WTC11 (cell line): Measurements from ENCODE around the gene TNS3. TPM values are rescaled to one million over a fixed set of nuclear protein-coding genes. Genes with fewer than 3 reads are reported as not detected.

Experiments used
- ATAC-seq: fragments of 200-7000 bp; cut with Tn5 transposase; 2 replicates; pipeline ENCODE4 v1.10.0; 2021; ENCODE audit warnings: mild to moderate bottlenecking, moderate library complexity
- CTCF ChIA-PET: fragments of 300-600 bp; sonication (Branson Sonifier 250); formaldehyde crosslinking; loops from one replicate; lab custom pipeline; 2021; ENCODE audit warnings: antibody characterized with exemption; lab: Charles Lee
- POLR2A ChIA-PET: fragments of 350-600 bp; sonication (Branson Sonifier 250); formaldehyde crosslinking; loops from one replicate; lab custom pipeline; 2021; ENCODE audit warnings: antibody characterized with exemption; lab: Charles Lee
- DNase-seq: peaks from one replicate; pipeline ENCODE4 v3.0.0; 2021; ENCODE audit warnings: low spot score
- H3K27ac Mint-ChIP-seq: 2 replicates; pipeline ENCODE4 v1.8.0; 2021; ENCODE audit warnings: mixed read lengths
- H3K27me3 Mint-ChIP-seq: 2 replicates; pipeline ENCODE4 v1.8.0; 2021; ENCODE audit warnings: low read depth, mild to moderate bottlenecking, moderate library complexity, mixed read lengths
- H3K36me3 Mint-ChIP-seq: 2 replicates; pipeline ENCODE4 v1.8.0; 2021; ENCODE audit warnings: mixed read lengths
- H3K4me1 Mint-ChIP-seq: 2 replicates; pipeline ENCODE4 v1.8.0; 2022; ENCODE audit warnings: mixed read lengths
- H3K4me3 Mint-ChIP-seq: 2 replicates; pipeline ENCODE4 v1.8.0; 2021; ENCODE audit warnings: mild to moderate bottlenecking, moderate library complexity, mixed read lengths
- H3K9me3 Mint-ChIP-seq: 2 replicates; pipeline ENCODE4 v1.8.0; 2021; ENCODE audit warnings: mixed read lengths
- ATF1 ChIP-seq: sonication (generic); formaldehyde crosslinking; IDR thresholded peaks from 2 replicates; pipeline ENCODE4 v1.8.1; 2023; ENCODE audit warnings: mild to moderate bottlenecking, moderate library complexity, missing genetic modification reagents
- CBFB ChIP-seq: sonication (generic); formaldehyde crosslinking; IDR thresholded peaks from 2 replicates; pipeline ENCODE4 v1.8.1; 2022; ENCODE audit warnings: mild to moderate bottlenecking, low read depth, missing genetic modification reagents
- EMX1 ChIP-seq: fragments of 250-450 bp; sonication (Bioruptor Pico); IDR thresholded peaks from 2 replicates; pipeline ENCODE4 v1.8.0; 2021; ENCODE audit warnings: mild to moderate bottlenecking
- FOXP1 ChIP-seq: sonication (generic); formaldehyde crosslinking; IDR thresholded peaks from 2 replicates; pipeline ENCODE4 v1.8.0; 2022; ENCODE audit warnings: missing genetic modification reagents, mild to moderate bottlenecking, moderate library complexity, borderline replicate concordance
- JAZF1 ChIP-seq: fragments of 250-450 bp; sonication (Bioruptor Pico); IDR thresholded peaks from 2 replicates; pipeline ENCODE4 v1.9.0; 2021; ENCODE audit warnings: moderate library complexity, mild to moderate bottlenecking, inconsistent platforms
- TCF7 ChIP-seq: sonication (generic); formaldehyde crosslinking; IDR thresholded peaks from 2 replicates; pipeline ENCODE4 v1.8.0; 2022; ENCODE audit warnings: mild to moderate bottlenecking, low read depth, missing genetic modification reagents, moderate library complexity
- ZNF138 ChIP-seq: sonication (generic); formaldehyde crosslinking; conservative IDR thresholded peaks from 2 replicates; pipeline ENCODE4 v1.8.1; 2022; ENCODE audit warnings: mild to moderate bottlenecking, moderate library complexity, missing genetic modification reagents
- ZNF232 ChIP-seq: sonication (generic); formaldehyde crosslinking; IDR thresholded peaks from 2 replicates; pipeline ENCODE4 v1.8.0; 2022; ENCODE audit warnings: mild to moderate bottlenecking, missing genetic modification reagents
- ZNF317 ChIP-seq: sonication (generic); formaldehyde crosslinking; IDR thresholded peaks from 2 replicates; pipeline ENCODE4 v1.8.1; 2023; ENCODE audit warnings: low read depth, mild to moderate bottlenecking, moderate library complexity, missing genetic modification reagents, borderline replicate concordance
- ZNF423 ChIP-seq: fragments of 250-450 bp; sonication (Bioruptor Pico); IDR thresholded peaks from 2 replicates; pipeline ENCODE4 v2.1.2; 2022; ENCODE audit warnings: mild to moderate bottlenecking, moderate library complexity
- total RNA-seq: library from RNA; stranded (reverse); gene quantifications from 3 replicates; pipeline ENCODE4 v1.2.3, GENCODE V29; 2021
- TF ChIP-seq, protein P1 (sequence below): sonication (generic); formaldehyde crosslinking; IDR thresholded peaks from 2 replicates; pipeline ENCODE4 v1.8.0; 2023; ENCODE audit warnings: mild to moderate bottlenecking, missing genetic modification reagents
- TF ChIP-seq, protein P2 (sequence below): sonication (generic); formaldehyde crosslinking; IDR thresholded peaks from 2 replicates; pipeline ENCODE4 v1.8.1; 2022; ENCODE audit warnings: mild to moderate bottlenecking, moderate library complexity, missing genetic modification reagents
- TF ChIP-seq, protein P3 (sequence below): fragments of 250-450 bp; sonication (Bioruptor Pico); conservative IDR thresholded peaks from 2 replicates; pipeline ENCODE4 v1.9.0; 2021; ENCODE audit warnings: mild to moderate bottlenecking
- TF ChIP-seq, protein P4 (sequence below): sonication (generic); formaldehyde crosslinking; IDR thresholded peaks from 2 replicates; pipeline ENCODE4 v1.8.0; 2022; ENCODE audit warnings: mild to moderate bottlenecking, missing genetic modification reagents
- TF ChIP-seq, protein P5 (sequence below): sonication (generic); formaldehyde crosslinking; IDR thresholded peaks from 2 replicates; pipeline ENCODE4 v1.8.0; 2022; ENCODE audit warnings: missing genetic modification reagents
- TF ChIP-seq, protein P6 (sequence below): sonication (generic); formaldehyde crosslinking; IDR thresholded peaks from 2 replicates; pipeline ENCODE4 v1.8.1; 2023; ENCODE audit warnings: mild to moderate bottlenecking, missing genetic modification reagents, moderate library complexity

Gene TNS3
- total RNA-seq, 1 experiment from 2014 or later = 37.7 TPM

DNA sequence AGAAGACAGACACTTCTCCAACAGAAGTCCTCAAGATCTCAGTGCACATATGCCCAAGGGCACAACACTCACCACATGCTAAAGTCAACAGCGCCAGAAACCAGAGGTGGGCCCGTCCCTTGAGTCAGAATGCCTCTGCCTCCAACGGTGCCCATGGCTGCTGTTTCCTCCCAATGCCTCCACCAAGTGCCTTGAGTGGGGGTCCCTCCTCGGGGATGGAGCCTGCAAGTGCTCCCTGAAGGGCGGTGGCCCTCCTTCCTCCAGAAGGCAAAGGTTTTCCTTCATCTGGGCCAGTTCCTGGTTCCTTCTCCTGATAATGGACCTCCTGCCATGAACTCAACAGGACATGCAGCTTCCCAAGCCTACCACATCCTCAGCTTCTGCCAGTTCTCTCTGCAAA, 58.5 kb downstream of the TNS3 start:
- CTCF ChIA-PET = no interaction called here
- H3K36me3 Mint-ChIP-seq = peaks cover 22% of the 10 kb centered on the region
- H3K27ac Mint-ChIP-seq = no peak overlapping the region
- H3K27me3 Mint-ChIP-seq = no peaks in the 10 kb centered on the region
- H3K4me3 Mint-ChIP-seq = no peak overlapping the region
- H3K4me1 Mint-ChIP-seq = peaks cover 35% of the 10 kb centered on the region
- DNase-seq (no peak), ATAC-seq (no peak)
- TF ChIP-seq TCF7 (CRISPR knock-in tag) = no peak
- POLR2A ChIA-PET = no interaction called here
- H3K9me3 Mint-ChIP-seq = no peaks in the 10 kb centered on the region

DNA sequence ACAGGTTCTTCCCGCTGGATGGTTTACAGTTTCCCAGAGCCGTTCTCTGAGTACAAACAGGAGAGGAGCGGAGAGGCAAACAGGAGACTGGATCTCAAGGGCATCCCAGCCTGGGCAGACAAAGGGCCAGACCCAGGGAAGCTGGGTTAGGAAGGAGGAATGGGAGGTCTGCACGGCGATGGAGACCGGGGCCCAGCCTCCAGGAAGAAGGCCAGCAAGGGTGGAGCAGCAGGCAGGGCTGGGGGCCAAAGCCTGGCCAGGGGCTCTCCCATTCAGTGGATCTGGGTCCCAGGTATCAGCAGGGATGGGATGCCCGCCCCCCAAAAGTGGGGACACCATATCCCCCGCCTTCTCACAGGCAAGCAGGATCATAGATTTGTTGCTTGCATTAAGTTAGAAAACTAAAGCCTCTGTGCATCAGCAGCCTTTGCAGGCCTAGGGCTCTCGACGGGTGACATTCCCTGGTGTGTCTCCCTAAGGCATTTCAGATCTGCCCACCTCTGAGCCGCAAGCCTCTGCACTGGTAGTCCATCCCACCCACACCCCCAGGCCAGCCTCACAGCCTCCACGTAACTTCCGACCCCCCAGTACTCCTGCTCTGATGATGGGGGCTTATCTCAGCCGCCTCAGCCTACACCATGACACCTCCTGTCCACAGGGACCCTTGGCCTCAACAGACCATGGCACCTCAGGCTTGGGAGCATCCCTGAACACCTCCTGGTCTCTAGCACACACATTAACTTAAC, 59.9 kb downstream of the TNS3 start:
- H3K4me1 Mint-ChIP-seq = peaks cover 46% of the 10 kb centered on the region
- no peak for ATAC-seq
- no peaks in the 10 kb centered on the region for H3K27me3 Mint-ChIP-seq
- H3K27ac Mint-ChIP-seq = peak overlapping the region; percentile 64
- DNase-seq = no peak
- no peak overlapping the region for H3K4me3 Mint-ChIP-seq
- H3K36me3 Mint-ChIP-seq = peaks cover 18% of the 10 kb centered on the region
- TF ChIP-seq ZNF232 (no peak), EMX1 (CRISPR knock-in tag) (no peak), ZNF138 (CRISPR knock-in tag) (no peak)
- TF ChIP-seq, protein P1, sequence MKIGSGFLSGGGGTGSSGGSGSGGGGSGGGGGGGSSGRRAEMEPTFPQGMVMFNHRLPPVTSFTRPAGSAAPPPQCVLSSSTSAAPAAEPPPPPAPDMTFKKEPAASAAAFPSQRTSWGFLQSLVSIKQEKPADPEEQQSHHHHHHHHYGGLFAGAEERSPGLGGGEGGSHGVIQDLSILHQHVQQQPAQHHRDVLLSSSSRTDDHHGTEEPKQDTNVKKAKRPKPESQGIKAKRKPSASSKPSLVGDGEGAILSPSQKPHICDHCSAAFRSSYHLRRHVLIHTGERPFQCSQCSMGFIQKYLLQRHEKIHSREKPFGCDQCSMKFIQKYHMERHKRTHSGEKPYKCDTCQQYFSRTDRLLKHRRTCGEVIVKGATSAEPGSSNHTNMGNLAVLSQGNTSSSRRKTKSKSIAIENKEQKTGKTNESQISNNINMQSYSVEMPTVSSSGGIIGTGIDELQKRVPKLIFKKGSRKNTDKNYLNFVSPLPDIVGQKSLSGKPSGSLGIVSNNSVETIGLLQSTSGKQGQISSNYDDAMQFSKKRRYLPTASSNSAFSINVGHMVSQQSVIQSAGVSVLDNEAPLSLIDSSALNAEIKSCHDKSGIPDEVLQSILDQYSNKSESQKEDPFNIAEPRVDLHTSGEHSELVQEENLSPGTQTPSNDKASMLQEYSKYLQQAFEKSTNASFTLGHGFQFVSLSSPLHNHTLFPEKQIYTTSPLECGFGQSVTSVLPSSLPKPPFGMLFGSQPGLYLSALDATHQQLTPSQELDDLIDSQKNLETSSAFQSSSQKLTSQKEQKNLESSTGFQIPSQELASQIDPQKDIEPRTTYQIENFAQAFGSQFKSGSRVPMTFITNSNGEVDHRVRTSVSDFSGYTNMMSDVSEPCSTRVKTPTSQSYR (CRISPR knock-in tag) = no peak
- ChIA-PET POLR2A (no interaction called here), CTCF (no interaction called here)
- H3K9me3 Mint-ChIP-seq = no peaks in the 10 kb centered on the region

DNA sequence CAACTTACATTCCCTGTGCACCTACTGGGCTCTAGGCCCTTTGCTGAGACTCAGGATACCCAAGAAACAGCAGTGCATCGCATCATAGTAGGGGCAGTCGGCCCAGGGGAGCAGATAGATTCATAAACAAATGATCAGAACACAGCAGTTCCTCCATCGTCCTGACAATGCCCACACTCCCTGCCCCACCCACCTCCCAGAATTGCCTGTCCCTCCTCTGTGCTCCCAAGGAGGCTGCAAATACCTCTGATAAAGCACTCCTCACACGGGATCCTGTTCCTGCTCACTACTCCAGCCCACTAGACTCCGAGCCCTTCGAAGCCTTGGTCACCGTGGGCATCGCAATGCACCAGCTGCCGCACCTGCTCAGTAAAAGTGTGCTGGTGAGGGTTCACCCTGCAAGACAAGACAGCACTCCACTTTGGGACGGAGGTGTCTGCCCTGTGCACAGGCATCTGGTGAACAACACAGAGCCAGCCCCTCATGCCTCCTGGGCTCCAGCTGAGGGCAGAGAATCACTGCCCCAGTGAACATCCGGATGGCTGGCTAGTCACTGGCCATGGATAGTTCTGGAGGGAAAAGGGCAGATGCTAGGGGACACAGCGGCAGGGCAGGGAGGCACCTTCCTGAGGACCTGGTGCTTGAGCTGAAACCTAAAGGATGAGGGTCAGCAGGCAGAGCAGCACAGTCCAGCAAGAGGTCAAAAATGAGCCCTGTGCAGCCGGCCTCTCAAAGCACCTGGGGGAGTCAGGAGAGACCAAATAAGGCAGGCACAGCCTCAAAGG, 60.7 kb downstream of the TNS3 start:
- peaks cover 16% of the 10 kb centered on the region for H3K36me3 Mint-ChIP-seq
- H3K27ac Mint-ChIP-seq = peak overlapping the region; percentile 64
- ATAC-seq = peak; percentile 66
- TF ChIP-seq ZNF423 (CRISPR knock-in tag) = no peak
- no peak for TF ChIP-seq ATF1 (CRISPR knock-in tag)
- TF ChIP-seq FOXP1 (CRISPR knock-in tag) = no peak
- TF ChIP-seq, protein P2, sequence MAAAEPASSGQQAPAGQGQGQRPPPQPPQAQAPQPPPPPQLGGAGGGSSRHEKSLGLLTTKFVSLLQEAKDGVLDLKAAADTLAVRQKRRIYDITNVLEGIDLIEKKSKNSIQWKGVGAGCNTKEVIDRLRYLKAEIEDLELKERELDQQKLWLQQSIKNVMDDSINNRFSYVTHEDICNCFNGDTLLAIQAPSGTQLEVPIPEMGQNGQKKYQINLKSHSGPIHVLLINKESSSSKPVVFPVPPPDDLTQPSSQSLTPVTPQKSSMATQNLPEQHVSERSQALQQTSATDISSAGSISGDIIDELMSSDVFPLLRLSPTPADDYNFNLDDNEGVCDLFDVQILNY (CRISPR knock-in tag) = no peak
- no peak overlapping the region for H3K4me3 Mint-ChIP-seq
- POLR2A ChIA-PET = no interaction called here
- no peaks in the 10 kb centered on the region for H3K9me3 Mint-ChIP-seq
- H3K4me1 Mint-ChIP-seq = peaks cover 46% of the 10 kb centered on the region
- CTCF ChIA-PET = no interaction called here
- no peak for DNase-seq
- H3K27me3 Mint-ChIP-seq = no peaks in the 10 kb centered on the region

DNA sequence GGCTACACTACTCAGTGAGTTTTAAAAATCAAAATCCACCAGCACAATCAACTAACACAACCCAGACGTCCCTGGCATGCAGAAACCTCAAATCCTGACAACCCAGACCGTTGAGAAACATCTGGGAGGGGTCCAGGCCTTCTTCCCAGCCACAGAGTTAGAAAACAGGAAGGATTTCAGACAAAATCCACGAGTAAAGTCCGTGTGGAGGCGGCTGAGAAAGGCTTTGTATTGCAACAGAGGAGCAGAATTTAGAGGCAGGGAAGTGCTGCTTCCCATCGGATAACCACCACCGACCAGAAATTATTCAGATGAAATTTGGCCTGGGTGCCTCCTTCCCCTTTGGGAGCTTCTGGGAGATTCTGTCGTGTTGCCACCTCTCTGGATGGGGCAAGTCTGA, 61.5 kb downstream of the TNS3 start:
- peak overlapping the region; percentile 51 for H3K27ac Mint-ChIP-seq
- peaks cover 46% of the 10 kb centered on the region for H3K4me1 Mint-ChIP-seq
- H3K4me3 Mint-ChIP-seq = no peak overlapping the region
- H3K36me3 Mint-ChIP-seq = peaks cover 11% of the 10 kb centered on the region
- no peak for DNase-seq
- no peak for ATAC-seq
- no peaks in the 10 kb centered on the region for H3K27me3 Mint-ChIP-seq
- ChIA-PET POLR2A (no interaction called here), CTCF (no interaction called here)
- H3K9me3 Mint-ChIP-seq = no peaks in the 10 kb centered on the region
- TF ChIP-seq, protein P3, sequence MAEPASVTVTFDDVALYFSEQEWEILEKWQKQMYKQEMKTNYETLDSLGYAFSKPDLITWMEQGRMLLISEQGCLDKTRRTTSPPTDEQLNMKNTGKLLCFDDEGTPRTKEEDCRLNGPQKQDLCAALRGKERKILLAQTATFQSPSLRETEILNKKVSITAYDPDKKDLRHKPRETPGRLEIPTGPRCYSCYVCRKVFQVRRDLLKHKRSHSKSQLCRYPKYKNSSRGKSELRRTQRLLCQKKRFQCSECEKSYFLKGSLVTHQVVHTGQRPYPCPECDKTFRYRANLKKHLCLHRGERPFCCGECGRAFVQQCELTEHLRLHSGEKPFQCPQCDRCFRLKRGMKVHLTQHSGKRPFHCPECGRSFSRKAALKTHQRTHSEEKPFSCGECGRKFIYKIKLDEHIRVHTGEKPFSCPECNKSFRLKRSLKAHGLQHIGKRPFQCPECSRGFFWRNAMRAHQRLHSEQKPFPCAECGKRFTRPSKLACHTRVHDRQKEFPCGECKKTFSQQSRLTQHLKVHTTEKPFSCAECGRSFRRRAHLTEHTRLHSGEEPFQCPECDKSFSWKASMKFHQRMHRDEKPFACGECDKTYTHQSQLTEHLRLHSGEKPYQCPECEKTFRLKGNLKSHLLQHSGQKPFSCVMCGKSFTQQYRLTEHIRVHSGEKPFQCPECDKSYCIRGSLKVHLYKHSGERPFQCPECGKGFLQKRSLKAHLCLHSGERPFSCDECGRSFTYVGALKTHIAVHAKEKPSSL (CRISPR knock-in tag) = no peak
- TF ChIP-seq, protein P4, sequence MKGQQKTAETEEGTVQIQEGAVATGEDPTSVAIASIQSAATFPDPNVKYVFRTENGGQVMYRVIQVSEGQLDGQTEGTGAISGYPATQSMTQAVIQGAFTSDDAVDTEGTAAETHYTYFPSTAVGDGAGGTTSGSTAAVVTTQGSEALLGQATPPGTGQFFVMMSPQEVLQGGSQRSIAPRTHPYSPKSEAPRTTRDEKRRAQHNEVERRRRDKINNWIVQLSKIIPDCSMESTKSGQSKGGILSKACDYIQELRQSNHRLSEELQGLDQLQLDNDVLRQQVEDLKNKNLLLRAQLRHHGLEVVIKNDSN (CRISPR knock-in tag) = no peak
- no peak for TF ChIP-seq CBFB (CRISPR knock-in tag)
- TF ChIP-seq ZNF317 = no peak
- TF ChIP-seq, protein P5, sequence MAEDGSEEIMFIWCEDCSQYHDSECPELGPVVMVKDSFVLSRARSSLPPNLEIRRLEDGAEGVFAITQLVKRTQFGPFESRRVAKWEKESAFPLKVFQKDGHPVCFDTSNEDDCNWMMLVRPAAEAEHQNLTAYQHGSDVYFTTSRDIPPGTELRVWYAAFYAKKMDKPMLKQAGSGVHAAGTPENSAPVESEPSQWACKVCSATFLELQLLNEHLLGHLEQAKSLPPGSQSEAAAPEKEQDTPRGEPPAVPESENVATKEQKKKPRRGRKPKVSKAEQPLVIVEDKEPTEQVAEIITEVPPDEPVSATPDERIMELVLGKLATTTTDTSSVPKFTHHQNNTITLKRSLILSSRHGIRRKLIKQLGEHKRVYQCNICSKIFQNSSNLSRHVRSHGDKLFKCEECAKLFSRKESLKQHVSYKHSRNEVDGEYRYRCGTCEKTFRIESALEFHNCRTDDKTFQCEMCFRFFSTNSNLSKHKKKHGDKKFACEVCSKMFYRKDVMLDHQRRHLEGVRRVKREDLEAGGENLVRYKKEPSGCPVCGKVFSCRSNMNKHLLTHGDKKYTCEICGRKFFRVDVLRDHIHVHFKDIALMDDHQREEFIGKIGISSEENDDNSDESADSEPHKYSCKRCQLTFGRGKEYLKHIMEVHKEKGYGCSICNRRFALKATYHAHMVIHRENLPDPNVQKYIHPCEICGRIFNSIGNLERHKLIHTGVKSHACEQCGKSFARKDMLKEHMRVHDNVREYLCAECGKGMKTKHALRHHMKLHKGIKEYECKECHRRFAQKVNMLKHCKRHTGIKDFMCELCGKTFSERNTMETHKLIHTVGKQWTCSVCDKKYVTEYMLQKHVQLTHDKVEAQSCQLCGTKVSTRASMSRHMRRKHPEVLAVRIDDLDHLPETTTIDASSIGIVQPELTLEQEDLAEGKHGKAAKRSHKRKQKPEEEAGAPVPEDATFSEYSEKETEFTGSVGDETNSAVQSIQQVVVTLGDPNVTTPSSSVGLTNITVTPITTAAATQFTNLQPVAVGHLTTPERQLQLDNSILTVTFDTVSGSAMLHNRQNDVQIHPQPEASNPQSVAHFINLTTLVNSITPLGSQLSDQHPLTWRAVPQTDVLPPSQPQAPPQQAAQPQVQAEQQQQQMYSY (CRISPR knock-in tag) = no peak
- TF ChIP-seq, protein P6, sequence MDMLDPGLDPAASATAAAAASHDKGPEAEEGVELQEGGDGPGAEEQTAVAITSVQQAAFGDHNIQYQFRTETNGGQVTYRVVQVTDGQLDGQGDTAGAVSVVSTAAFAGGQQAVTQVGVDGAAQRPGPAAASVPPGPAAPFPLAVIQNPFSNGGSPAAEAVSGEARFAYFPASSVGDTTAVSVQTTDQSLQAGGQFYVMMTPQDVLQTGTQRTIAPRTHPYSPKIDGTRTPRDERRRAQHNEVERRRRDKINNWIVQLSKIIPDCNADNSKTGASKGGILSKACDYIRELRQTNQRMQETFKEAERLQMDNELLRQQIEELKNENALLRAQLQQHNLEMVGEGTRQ (CRISPR knock-in tag) = no peak
- no peak for TF ChIP-seq ZNF138 (CRISPR knock-in tag)
- TF ChIP-seq JAZF1 (CRISPR knock-in tag) = no peak
